GM10847 (cell line): ENCODE measurements around the gene TLDC2.

Source experiments
- POLR2A ChIP-seq: IDR thresholded peaks from 2 replicates; pipeline ENCODE4 v1.6.1; 2011; ENCODE audit not compliant: insufficient read length; ENCODE audit errors: extremely low read depth

The TLDC2 gene

DNA sequence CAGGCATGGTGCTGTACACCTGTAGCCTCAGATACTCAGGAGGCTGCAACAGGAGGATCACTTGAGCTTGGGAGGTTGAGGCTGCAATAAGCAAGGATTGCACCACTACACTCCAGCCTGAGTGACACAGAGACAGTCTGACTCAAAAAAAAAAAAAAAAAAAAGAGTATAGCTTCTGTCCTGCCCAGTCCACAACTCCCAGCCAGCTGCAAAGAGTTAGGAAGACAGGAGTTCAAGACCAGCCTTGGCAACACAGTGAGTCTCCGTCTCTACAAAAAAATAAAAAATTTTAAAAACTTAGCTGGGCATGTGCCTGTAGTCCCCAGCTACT, 28.3 kb upstream of the TLDC2 start:
- no peak for TF ChIP-seq POLR2A

DNA sequence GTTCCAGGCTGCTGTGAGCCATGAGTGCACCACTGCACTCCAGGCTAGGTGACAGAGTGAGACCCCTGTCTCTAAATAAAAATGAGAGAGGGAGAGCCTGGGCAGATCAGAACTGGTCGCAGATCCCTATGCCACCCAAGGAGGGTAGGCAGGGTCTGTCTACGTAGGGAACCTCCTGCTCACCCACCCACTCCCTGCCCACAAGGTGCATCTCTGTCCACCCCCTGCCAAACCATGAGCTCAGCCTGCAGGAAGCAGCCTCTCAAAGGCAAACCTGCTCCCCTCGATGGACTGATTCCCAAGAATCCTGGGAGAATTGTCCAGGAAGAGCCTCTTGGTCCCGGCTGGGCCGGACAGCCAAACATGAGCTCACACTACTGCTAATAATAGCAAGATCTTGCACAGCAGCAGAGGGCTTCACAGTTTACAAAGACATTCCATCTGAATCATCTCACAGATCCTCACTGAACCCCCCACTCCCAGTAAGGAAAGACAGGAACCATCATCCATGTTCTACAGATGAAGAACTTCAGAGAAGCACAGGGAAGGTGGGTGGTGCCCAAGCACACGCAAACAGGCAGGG, 27.8 kb upstream of the TLDC2 start:
- TF ChIP-seq POLR2A: no peak

DNA sequence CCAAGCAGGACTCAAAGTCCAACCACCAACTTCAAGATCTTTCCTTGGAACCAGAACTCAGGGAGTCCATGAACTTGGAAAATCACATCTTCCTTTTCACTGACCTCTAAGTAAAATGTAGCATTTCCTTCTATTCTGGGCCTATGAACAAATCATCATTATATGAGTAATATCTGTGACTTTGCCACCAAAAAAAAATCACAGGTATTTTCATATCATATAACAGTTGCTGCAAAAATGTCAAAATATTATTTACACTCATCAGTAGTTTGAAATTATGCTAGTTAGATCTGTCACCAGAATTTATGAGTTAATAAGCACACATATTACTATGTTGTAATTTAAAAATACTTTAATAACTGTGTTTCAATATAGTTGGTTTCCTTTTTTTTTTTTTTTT, 27.3 kb upstream of the TLDC2 start:
- TF ChIP-seq POLR2A: no peak

DNA sequence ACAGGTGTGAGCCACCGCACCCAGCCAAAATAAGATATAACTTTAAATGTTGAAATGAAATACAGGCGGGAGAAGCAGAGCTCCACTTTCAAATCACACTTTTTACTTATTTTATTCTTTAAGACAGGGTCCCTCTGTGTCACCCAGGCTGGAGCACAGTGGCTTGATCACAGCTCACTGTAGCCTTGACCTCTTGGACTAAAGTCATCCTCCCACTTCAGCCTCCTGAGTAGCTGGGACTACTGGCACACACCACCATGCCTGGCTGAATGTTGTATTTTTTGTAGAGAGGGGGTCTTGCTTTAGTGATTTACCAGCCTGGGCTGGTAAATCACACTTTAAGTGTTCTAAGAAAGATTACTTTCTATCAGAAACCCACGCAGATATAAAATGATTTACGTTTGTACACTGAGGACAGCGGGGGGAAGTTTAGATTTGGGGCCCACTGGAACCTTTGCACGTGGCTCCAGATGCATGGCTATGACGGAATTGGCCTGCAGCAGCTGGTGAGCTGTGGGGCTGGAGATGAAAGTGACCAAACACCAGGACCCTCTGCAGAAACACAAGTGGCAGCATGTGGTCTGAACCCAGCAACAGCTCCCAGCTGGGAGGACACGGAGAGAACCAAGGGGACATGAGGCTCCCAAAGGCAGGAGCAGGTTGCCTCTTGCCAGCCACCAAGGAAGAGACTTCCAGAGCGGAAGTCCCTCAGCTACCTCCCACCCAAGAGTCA, 26.4 kb upstream of the TLDC2 start:
- no peak for TF ChIP-seq POLR2A

DNA sequence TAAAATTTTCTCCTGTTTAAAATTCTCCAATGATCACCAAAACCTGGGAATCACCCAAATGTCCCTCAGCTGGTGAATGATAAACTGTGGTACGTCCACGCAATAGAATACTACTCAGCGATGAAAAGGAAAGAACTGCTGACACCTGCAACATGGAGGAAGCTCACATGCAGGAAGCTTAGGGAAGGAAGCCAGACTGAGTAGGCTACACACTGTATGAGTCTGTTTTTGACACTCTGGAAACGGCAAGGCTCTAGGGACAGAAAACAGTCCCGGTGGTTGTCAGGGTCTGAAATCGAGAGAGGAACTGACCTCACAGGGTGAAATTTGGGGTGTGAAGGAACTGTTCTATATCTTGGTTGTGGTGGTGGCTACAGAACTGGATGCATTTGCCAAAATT, 25.2 kb upstream of the TLDC2 start:
- no peak for TF ChIP-seq POLR2A

DNA sequence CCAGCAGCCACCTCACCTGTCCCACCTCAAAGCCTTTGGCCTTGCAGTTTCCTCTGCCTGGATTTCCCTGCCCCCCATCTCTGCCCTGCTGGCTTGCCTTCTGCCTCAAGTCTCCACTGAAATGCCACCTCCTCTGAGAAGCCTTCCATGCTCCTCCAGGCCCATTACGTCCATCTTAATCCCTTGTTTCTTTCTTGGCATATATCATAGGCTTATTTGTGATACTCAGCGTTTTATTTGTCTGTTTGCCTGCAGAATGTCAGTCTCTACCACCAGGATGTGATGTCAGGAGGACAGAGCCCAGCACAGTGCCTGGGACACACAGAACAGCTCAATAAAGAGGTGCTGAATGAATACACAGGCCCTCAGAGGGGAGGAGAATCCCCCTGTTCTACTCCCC, 24.4 kb upstream of the TLDC2 start:
- no peak for TF ChIP-seq POLR2A

DNA sequence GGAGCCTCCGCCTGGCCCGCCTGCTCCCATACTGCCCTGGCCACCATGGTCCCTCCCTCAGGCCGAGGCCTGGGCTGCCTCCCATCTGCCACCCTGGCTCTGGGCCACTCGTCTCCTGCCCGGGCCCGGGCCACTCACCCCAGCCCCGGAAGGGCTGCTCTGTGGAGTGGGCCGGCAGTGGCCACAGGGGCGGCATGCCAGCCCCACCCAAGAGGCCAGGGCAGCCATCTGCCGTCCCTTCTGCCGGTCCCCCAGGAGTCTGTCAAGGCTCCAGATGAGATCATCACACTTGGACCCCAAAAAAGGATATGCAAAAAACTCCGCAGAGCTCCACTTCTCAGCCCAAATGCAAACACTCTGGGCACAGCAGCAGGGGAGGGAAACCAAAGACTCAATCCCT, 23.8 kb upstream of the TLDC2 start:
- TF ChIP-seq POLR2A: no peak

DNA sequence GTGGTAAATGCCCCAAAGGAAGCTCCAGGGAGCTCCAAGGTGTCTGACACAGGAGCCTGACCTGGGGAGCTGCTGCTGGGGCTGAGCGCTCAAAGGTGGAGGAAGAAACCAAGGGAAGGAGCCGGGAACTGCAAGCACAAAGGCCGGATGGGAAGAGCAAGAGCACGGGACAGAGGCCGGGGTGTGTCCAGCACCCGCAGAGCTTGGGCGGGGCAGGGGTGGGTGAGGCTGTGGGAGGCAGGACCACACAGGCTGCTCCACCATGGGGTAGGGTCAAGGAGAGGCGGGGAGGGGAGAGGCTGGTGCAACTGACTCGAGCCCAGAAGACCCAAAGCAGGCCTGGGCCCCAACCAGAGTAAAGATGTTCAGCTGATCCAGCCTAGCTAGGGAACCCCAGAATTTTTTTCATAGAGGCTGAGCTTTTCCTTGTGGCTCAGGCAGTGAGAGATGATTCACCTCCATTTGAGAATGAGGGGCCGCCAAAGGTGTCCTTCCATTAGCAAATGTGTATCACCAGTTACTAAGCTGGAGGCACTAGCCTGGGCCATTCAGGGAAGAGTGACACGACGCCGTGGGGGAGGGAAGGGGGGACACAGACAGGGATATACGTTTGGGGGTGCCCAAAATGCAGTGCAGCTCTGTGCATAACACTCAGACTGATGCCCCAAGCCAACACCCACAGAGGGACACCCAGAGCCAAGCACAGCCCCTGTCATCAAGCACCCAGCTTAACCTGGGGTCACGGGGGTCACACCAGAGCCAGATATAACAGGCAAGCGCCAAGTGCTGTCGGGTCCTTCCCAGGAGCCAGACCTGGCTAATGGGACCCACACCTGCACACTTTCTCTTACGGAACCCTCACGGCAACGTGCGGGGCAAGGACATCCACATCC, 21.3 kb upstream of the TLDC2 start:
- TF ChIP-seq POLR2A: no peak

DNA sequence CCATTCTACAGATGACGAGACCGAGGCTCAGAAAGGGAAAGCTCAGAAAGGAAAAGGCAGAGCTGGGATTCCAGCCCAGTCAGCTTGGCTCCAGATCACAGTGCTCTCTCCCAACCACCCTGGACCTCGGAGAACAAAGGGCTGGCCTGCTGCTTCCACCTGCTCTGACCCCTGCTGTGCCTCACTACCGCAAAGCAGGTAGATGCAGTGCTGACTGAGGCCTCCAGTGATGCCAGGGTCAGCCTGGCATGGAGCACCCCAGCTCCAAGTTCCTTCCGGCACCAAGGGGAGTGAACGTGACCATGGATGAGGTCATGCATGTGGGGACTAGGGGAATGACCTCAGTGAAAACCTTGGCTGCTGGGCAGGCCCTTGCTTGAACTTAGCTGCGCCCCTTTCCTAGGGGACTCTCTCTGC, 20.7 kb upstream of the TLDC2 start:
- no peak for TF ChIP-seq POLR2A

DNA sequence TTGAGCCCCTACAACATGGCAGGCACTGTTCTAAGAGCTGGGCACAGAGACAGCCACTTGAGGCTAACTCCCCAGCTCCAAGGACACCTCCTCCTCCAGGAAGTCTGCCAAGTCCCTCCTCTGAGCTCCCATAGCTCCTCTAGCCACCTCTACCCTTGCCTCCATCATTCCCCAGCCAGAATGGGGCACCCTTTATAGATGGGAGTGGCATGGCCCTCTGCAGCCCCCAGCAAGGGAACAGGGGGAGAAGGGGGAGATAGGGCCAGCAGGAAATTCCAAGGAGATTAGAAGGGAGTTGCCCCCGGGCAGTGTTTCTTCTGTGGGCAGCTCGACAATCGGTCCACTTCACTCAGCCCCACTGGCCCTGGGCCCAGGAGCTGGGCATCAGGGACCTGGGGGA, 19.7 kb upstream of the TLDC2 start:
- no peak for TF ChIP-seq POLR2A

DNA sequence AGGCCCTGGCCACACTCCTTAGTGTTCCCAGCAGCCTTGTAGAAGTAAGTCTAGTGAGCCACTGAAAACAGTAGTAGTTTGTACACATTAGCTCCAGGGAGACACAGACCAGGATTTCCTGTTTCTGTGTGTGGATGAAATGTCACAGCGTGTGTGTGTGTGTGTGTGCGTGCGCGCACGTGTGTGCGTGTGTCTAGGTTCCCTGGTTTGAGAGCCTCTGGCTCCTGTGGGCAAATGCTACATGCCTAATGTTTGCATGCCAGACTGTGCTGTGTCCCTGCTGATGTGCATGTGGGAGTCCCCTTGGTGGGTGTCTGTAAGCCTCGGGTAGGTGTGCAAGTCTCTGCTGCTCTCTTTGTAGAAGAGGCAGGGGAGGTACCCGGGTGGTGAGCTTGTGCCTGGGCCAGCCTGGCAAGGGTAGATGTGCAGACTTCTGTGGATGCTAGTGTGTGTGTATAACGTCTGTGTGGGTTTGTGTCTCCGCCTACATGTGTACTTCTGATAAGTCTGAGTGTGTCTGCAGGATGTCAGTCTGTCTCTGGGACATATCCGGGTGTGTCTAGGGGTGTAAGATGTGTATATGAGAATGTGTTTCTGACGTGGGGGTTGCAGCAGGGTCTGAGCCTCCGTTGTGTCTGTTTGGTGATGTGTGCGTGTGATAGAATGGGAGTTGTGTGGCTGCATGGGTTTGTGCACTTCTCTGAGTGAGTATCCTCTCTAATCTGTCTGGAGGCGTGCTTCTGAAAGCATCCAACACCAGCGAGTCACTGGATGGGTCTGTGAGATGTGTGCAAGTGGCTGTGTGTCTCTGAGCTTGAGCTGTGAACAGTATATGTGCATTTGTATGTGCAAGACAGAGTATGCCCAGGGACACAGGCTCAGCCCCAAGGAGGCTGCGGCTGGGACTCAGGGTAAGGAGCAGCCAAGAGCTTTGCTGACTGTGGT, 19.0 kb upstream of the TLDC2 start:
- TF ChIP-seq POLR2A: no peak

DNA sequence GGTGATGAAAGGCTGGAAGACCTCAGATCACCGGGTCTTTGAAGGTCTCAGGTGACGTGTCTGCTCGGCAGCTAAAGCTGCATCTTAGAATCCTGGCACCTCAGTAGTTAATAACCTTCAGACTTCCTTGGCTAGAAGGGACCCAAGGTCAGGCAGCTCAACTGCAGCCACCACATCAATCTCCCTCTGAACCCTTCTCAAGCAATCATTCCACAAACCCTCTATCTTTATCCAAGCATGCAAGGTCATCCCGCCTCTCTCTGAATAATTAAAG, 16.7 kb upstream of the TLDC2 start:
- no peak for TF ChIP-seq POLR2A

DNA sequence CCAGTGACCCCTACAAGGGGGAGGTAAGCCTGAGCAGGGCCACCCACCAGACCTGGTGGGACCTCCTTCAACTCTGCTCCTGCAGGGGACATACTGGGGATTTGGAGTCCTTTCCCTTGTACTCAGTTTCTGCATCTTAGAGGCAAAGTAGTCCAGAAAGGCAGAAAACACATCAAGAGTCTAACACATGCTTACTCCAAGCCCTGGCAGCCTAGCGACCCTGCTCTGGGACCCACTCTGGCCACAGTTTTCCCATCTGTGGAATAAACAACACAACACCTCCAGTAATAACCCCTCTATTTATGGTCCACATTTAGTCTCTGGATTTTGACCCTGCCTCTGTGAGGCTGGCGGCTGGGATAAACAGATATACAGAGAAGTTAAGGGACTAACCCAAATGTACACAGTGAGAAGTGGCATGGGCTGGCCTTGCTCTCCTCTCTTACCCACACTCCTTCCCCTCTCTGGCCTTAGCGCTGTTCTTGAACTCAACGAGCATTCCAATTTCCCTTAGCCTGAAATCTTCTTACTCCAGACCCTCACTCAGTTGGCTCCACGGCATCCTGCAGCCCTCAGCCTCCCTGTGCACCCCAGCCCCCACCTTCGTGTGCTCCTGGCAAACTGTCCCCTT, 16.1 kb upstream of the TLDC2 start:
- no peak for TF ChIP-seq POLR2A

DNA sequence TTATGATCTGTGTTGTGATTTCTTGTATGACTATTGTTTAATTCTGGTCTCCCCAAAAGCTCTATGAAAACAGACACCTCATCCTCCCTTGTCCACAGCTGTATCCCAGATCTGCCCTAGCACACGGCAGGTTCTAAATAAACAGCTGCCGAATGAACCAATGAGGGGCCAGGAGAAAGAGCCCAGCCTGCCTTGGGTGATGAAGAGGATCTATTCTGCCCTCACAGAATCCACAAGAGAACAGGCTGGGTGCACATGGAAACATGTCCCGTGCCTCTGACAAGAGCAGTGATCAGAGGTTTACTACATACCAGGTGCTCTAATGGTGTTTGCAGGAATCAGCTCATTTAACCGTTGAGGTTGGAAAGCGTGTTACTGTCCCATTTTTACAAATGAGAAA, 15.6 kb upstream of the TLDC2 start:
- no peak for TF ChIP-seq POLR2A
